Measurements from ENCODE around the gene RASA4.
"Not testable (repeated sequence)": the region's sequence is repeated elsewhere in the genome, so short reads cannot be mapped to it uniquely, and the experiment has no call there.

Gene RASA4

GRCh38 chr7:102543596-102543995, 73.0 kb downstream of the RASA4 start, which contains the start of gene UPK3BL2:
Gene UPK3BL2, minus strand, starts transcription at chr7:102543696. Its CDS starts 60 bp downstream, at chr7:102543636.
- DNase-seq (ENCODE audit: low read depth): not testable (repeated sequence)

- not testable (repeated sequence) for DNase-seq (ENCODE audit: low read depth)
Observed at GRCh38 chr7:102542771-102543170, 73.8 kb downstream of the RASA4 start.

GRCh38 chr7:102542083-102542482, 74.5 kb downstream of the RASA4 start:
- not testable (repeated sequence) for DNase-seq (ENCODE audit: low read depth)

- DNase-seq (ENCODE audit: low read depth): not testable (repeated sequence)
Observed at GRCh38 chr7:102540604-102541003, 76.0 kb downstream of the RASA4 start.

- not testable (repeated sequence) for DNase-seq (ENCODE audit: low read depth)
Observed at GRCh38 chr7:102535062-102535615, 81.4 kb downstream of the RASA4 start.

GRCh38 chr7:102532127-102532526, 84.4 kb downstream of the RASA4 start:
- DNase-seq (ENCODE audit: low read depth): not testable (repeated sequence)

GRCh38 chr7:102531583-102531982, 85.0 kb downstream of the RASA4 start:
- not testable (repeated sequence) for DNase-seq (ENCODE audit: low read depth)

GRCh38 chr7:102527822-102528793, 88.4 kb downstream of the RASA4 start:
- DNase-seq (ENCODE audit: low read depth): not testable (repeated sequence)

- not testable (repeated sequence) for DNase-seq (ENCODE audit: low read depth)
Observed at GRCh38 chr7:102527182-102527581, 89.4 kb downstream of the RASA4 start.

- DNase-seq (ENCODE audit: low read depth): not testable (repeated sequence)
Observed at GRCh38 chr7:102524803-102525202, 91.8 kb downstream of the RASA4 start.
